GM12878 (cell line): ENCODE data around the gene HSD11B1. TPM values are rescaled to one million over a fixed set of nuclear protein-coding genes. Genes with fewer than 3 reads are reported as not detected.

Experiments used
- ATAC-seq: fragments of 200-7000 bp; cut with Tn5 transposase; 3 replicates; pipeline ENCODE4 v1.9.1; 2020; ENCODE audit warnings: mild to moderate bottlenecking, moderate library complexity
- BruUV-seq: library from RNA; stranded (reverse); fragments of 400-500 nt; replicated peaks from 2 replicates; lab custom pipeline; 2021; lab: Mats Ljungman, UMichigan
- CTCF ChIA-PET: fragments of 300-600 bp; sonication (Branson Sonifier 250); formaldehyde crosslinking; extraction: SDS; loops from one replicate; lab custom pipeline; 2021; ENCODE audit warnings: inconsistent platforms; lab: Yijun Ruan, JAX
- POLR2A ChIA-PET: fragments of 350-600 bp; formaldehyde crosslinking; extraction: SDS; loops from one replicate; lab custom pipeline; 2021; ENCODE audit warnings: inconsistent platforms; lab: Charles Lee
- RAD21 ChIA-PET: fragments of 300-600 bp; sonication (Branson Sonifier 250); formaldehyde crosslinking; loops from one replicate; lab custom pipeline; 2023; ENCODE audit warnings: antibody characterized with exemption; ENCODE audit not compliant: unreplicated experiment; lab: Charles Lee
- SMC1A ChIA-PET: fragments of 300-600 bp; sonication (Branson Sonifier 250); formaldehyde crosslinking; loops from one replicate; lab custom pipeline; 2023; ENCODE audit not compliant: unreplicated experiment, uncharacterized antibody; lab: Charles Lee
- DNase-seq: peaks from one replicate; pipeline ENCODE4 v3.0.0-alpha.2; 2011; ENCODE audit warnings: low read depth, low spot score
- FAIRE-seq: peaks from 3 replicates; lab custom pipeline; 2011; peaks lifted over from hg19 to GRCh38; lab: Jason Lieb, UNC
- H2AFZ ChIP-seq: 2 replicates; pipeline ENCODE4 v1.6.0; 2011; ENCODE audit warnings: low read depth, low read length, control low read depth; ENCODE audit not compliant: control insufficient read depth
- H3K27ac ChIP-seq: 2 replicates; pipeline ENCODE4 v1.5.1; 2011; ENCODE audit warnings: control low read depth; ENCODE audit not compliant: control insufficient read depth, insufficient read depth
- H3K27me3 ChIP-seq, 2 experiments: replicated peaks in 1 of 2; 2 replicates each; pipeline versions ENCODE4 v1.6.0 to v1.6.1; 2011; ENCODE audit warnings: low read length in 1 of 2; ENCODE audit not compliant: control insufficient read depth in 2 of 2, insufficient read depth in 2 of 2
- H3K36me3 ChIP-seq, 2 experiments: 2 replicates each; pipeline ENCODE4 v1.5.1; 2011; ENCODE audit warnings: low read length in 1 of 2; ENCODE audit not compliant: control insufficient read depth in 2 of 2, insufficient read depth in 2 of 2
- H3K4me1 ChIP-seq: 2 replicates; pipeline ENCODE4 v1.6.1; 2011; ENCODE audit warnings: mild to moderate bottlenecking, low read length, moderate library complexity, mixed read lengths; ENCODE audit not compliant: control insufficient read depth, insufficient read depth
- H3K4me2 ChIP-seq: 2 replicates; pipeline ENCODE4 v1.6.0; 2011; ENCODE audit warnings: control low read depth; ENCODE audit not compliant: control insufficient read depth, insufficient read depth
- H3K4me3 ChIP-seq: fragments of 200-600 bp; sonication (generic); 2 replicates; pipeline ENCODE4 v1.5.1; 2016
- H3K79me2 ChIP-seq: 2 replicates; pipeline ENCODE4 v1.6.0; 2011; ENCODE audit warnings: low read length; ENCODE audit not compliant: control insufficient read depth, insufficient read depth
- H3K9ac ChIP-seq: 2 replicates; pipeline ENCODE4 v1.8.0; 2011; ENCODE audit warnings: low read length, control low read depth, mixed read lengths; ENCODE audit not compliant: control insufficient read depth, insufficient read depth
- H3K9me3 ChIP-seq: replicated peaks from 3 replicates; pipeline ENCODE4 v1.5.1; 2011; ENCODE audit warnings: mild to moderate bottlenecking, low read length; ENCODE audit not compliant: control insufficient read depth, insufficient read depth
- H4K20me1 ChIP-seq: 2 replicates; pipeline ENCODE4 v1.6.0; 2011; ENCODE audit not compliant: control insufficient read depth, insufficient read depth
- CREB1 ChIP-seq: IDR thresholded peaks from 2 replicates; pipeline ENCODE4 v1.6.1; 2012; ENCODE audit warnings: low read depth, mild to moderate bottlenecking, inconsistent platforms
- POU2F2 ChIP-seq: IDR thresholded peaks from 3 replicates; pipeline ENCODE4 v1.6.1; 2011; ENCODE audit warnings: low read depth, mild to moderate bottlenecking, low read length, borderline replicate concordance
- RUNX3 ChIP-seq: IDR thresholded peaks from 2 replicates; pipeline ENCODE4 v1.6.1; 2012; ENCODE audit warnings: low read length, inconsistent platforms
- SIX5 ChIP-seq: IDR thresholded peaks from 2 replicates; pipeline ENCODE4 v1.6.1; 2011; ENCODE audit warnings: mild to moderate bottlenecking, low read depth, low read length, moderate library complexity; ENCODE audit not compliant: severe bottlenecking
- SPI1 ChIP-seq: IDR thresholded peaks from 2 replicates; pipeline ENCODE4 v1.6.1; 2011; ENCODE audit warnings: low read depth, mild to moderate bottlenecking, low read length, moderate library complexity, borderline replicate concordance; ENCODE audit not compliant: insufficient read depth
- STAT3 ChIP-seq: IDR thresholded peaks from 2 replicates; pipeline ENCODE4 v1.6.1; 2011; ENCODE audit warnings: low read depth, low read length, improper control_type of control experiment
- SUZ12 ChIP-seq: fragments of 200-600 bp; sonication (generic); IDR thresholded peaks from one replicate; pipeline ENCODE4 v1.6.1; 2018; ENCODE audit warnings: antibody characterized with exemption, mild to moderate bottlenecking; ENCODE audit not compliant: unreplicated experiment
- TBL1XR1 ChIP-seq: IDR thresholded peaks from 2 replicates; pipeline ENCODE4 v1.6.1; 2012; ENCODE audit warnings: low read depth, low read length, improper control_type of control experiment
- TCF12 ChIP-seq: IDR thresholded peaks from 2 replicates; pipeline ENCODE4 v1.6.1; 2011; ENCODE audit warnings: low read depth, mild to moderate bottlenecking, low read length
- WRNIP1 ChIP-seq: IDR thresholded peaks from 2 replicates; pipeline ENCODE4 v1.6.1; 2011; ENCODE audit warnings: low read depth, low read length, improper control_type of control experiment, borderline replicate concordance
- ZSCAN29 ChIP-seq: fragments of 450-650 bp; IDR thresholded peaks from 2 replicates; pipeline ENCODE4 v1.6.1; 2017; ENCODE audit warnings: mild to moderate bottlenecking, moderate library complexity
- WGBS: methylation state at CpG from one replicate; pipeline ENCODE4 v1.1.6; 2016; ENCODE audit warnings: low lambda C conversion rate; ENCODE audit not compliant: insufficient replicate concordance, insufficient coverage; ENCODE audit errors: missing lambda C conversion rate; 5-methylcytosine and 5-hydroxymethylcytosine counted together
- in situ Hi-C: fragments of 300-500 bp; cut with MboI; formaldehyde crosslinking; loops from 9 replicates; pipeline ENCODE4 v1.14.3; 2018; ENCODE audit warnings: mixed read lengths
- intact Hi-C: fragments of 100-400 bp; cut with micrococcal nuclease; formaldehyde crosslinking; loops from one replicate; pipeline ENCODE4 v1.14.2; 2022; ENCODE audit not compliant: unreplicated experiment
- polyA plus RNA-seq, 11 experiments: library from polyadenylated mRNA; depleted of rRNA in 4 of 11; unstranded in 6 of 11; stranded (reverse) in 5 of 11; fragments of >200 nt; fragmentation: Nextera tagmentation in 4 of 11; fragmentation: Illumina TruSeq in 1 of 11; extraction: Ambion mirVana in 4 of 11; extraction: Trizol in 1 of 11; gene quantifications; 1 replicate in 1 of 11; 2 replicates in 10 of 11; pipeline versions ENCODE4 v1.2.1 to v1.2.3, GENCODE V29; 2011 to 2016; ENCODE audit warnings: inconsistent platforms in 2 of 11, missing spikeins in 2 of 11, low read depth in 1 of 11
- total RNA-seq, 4 experiments: library from RNA; depleted of rRNA in 3 of 4; stranded (reverse); fragments of >200 nt in 3 of 4; fragmentation: Illumina TruSeq in 1 of 4; extraction: Trizol in 1 of 4; gene quantifications; 2 replicates each; pipeline versions ENCODE4 v1.2.1 to v1.2.3, GENCODE V29; 2013 to 2021
- TF ChIP-seq, protein P1 (sequence below): fragments of 450-650 bp; formaldehyde crosslinking; IDR thresholded peaks from 2 replicates; pipeline ENCODE4 v1.4.0; 2022; ENCODE audit warnings: mild to moderate bottlenecking, moderate library complexity
- TF ChIP-seq, protein P2 (sequence below): fragments of 450-650 bp; IDR thresholded peaks from 2 replicates; pipeline ENCODE4 v1.6.1; 2016; ENCODE audit warnings: mild to moderate bottlenecking, moderate library complexity, borderline replicate concordance
- TF ChIP-seq, protein P3 (sequence below): IDR thresholded peaks from 2 replicates; pipeline ENCODE4 v1.6.1; 2011; ENCODE audit warnings: low read depth, mild to moderate bottlenecking, low read length, moderate library complexity, borderline replicate concordance; ENCODE audit errors: extremely low read depth

Gene HSD11B1
- total and polyA plus RNA-seq, 10 of the 15 experiments (the other 5 are each of a cell fraction or from before 2014, with no cell fraction given), result 0.04 to 0.27 (median 0.15) TPM; not detected in 7

DNA sequence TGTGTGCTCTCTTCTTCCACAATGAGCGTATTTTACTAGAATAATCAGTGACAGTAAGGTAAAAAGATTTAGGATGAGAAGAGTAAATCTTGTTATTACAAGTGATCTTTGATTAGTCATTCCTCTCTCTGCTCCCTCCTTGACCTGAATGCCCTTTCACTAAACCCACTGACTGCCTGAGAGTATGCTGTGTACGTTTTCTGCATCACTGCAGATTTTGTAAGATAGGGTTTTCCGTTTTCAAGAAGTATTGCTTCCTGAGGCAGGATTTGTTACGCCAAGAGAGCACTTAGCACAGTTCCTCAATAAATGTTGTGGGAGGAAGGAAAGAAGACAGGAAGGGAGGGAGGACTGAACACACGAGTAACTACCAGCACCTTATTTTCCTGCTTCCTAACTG lies 44.7 kb upstream of the HSD11B1 start:
- ATAC-seq (peak; percentile 82), DNase-seq (no peak), FAIRE-seq (peak; percentile 59)
- H3K27me3 ChIP-seq, result no peaks in the 10 kb centered on the region; a peak in 1 of 4 replicates
- no peaks in the 10 kb centered on the region for H3K36me3 ChIP-seq
- H3K4me1 ChIP-seq, result peaks cover 3% of the 10 kb centered on the region; the same call in 1 of the 2 replicates
- no peak overlapping the region for H3K4me3 ChIP-seq
- H3K9me3 ChIP-seq, result no peaks in the 10 kb centered on the region
- H4K20me1 ChIP-seq, result no peaks in the 10 kb centered on the region
- no TSS peak for BruUV-seq
- SMC1A ChIA-PET, result interaction anchor here (0.7 to 17.6 kb wide), 3 partner anchors 9 to 15 kb away, joined by 3 to 261 read pairs (median 11); partner anchors contain the start of gene G0S2
- RAD21 ChIA-PET, result interaction anchor here (1.0 to 15.7 kb wide), 4 partner anchors 15 to 52 kb away, joined by 3 to 195 read pairs (median 3); partner anchors contain the start of gene G0S2
- WGBS, result 1% methylated on average over 5 of the region's 5 CpGs
- H3K4me2 ChIP-seq, result peak overlapping the region; percentile 59
- no peak overlapping the region for H2AFZ ChIP-seq
- no peak overlapping the region for H3K27ac ChIP-seq
- H3K9ac ChIP-seq, result no peak overlapping the region
- in situ Hi-C loops (no loop called here), intact Hi-C loops (loop anchor here (5.0 kb wide), 1 partner anchor 732 kb away; no protein-coding TSS in a partner anchor)
- CTCF ChIA-PET, result interaction anchor here (1.1 to 1.7 kb wide), 2 partner anchors 26 to 108 kb away, joined by 3 read pairs; no protein-coding TSS in a partner anchor
- no peaks in the 10 kb centered on the region for H3K79me2 ChIP-seq
- POLR2A ChIA-PET, result interaction anchor here (0.9 to 3.6 kb wide), 3 partner anchors 9 to 13 kb away, joined by 3 to 43 read pairs (median 12); partner anchors contain the start of gene G0S2
- no peak for TF ChIP-seq ZSCAN29
- TF ChIP-seq, protein P1, sequence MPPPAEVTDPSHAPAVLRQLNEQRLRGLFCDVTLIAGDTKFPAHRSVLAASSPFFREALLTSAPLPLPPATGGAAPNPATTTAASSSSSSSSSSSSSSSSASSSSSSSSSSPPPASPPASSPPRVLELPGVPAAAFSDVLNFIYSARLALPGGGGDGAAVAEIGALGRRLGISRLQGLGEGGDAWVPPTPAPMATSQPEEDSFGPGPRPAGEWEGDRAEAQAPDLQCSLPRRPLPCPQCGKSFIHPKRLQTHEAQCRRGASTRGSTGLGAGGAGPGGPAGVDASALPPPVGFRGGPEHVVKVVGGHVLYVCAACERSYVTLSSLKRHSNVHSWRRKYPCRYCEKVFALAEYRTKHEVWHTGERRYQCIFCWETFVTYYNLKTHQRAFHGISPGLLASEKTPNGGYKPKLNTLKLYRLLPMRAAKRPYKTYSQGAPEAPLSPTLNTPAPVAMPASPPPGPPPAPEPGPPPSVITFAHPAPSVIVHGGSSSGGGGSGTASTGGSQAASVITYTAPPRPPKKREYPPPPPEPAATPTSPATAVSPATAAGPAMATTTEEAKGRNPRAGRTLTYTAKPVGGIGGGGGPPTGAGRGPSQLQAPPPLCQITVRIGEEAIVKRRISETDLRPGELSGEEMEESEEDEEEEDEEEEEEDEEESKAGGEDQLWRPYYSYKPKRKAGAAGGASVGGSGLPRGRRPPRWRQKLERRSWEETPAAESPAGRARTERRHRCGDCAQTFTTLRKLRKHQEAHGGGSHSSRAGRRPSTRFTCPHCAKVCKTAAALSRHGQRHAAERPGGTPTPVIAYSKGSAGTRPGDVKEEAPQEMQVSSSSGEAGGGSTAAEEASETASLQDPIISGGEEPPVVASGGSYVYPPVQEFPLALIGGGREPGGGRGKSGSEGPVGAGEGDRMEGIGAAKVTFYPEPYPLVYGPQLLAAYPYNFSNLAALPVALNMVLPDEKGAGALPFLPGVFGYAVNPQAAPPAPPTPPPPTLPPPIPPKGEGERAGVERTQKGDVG, result no peak
- no peak for TF ChIP-seq WRNIP1
- no peak for TF ChIP-seq CREB1
- TF ChIP-seq SUZ12, result no peak
- no peak for TF ChIP-seq TCF12
- TF ChIP-seq POU2F2, result no peak
- 0 out of 2 replicates have a peak, but pooled peaks have one; percentile 25 for TF ChIP-seq SPI1
- TF ChIP-seq, protein P2, sequence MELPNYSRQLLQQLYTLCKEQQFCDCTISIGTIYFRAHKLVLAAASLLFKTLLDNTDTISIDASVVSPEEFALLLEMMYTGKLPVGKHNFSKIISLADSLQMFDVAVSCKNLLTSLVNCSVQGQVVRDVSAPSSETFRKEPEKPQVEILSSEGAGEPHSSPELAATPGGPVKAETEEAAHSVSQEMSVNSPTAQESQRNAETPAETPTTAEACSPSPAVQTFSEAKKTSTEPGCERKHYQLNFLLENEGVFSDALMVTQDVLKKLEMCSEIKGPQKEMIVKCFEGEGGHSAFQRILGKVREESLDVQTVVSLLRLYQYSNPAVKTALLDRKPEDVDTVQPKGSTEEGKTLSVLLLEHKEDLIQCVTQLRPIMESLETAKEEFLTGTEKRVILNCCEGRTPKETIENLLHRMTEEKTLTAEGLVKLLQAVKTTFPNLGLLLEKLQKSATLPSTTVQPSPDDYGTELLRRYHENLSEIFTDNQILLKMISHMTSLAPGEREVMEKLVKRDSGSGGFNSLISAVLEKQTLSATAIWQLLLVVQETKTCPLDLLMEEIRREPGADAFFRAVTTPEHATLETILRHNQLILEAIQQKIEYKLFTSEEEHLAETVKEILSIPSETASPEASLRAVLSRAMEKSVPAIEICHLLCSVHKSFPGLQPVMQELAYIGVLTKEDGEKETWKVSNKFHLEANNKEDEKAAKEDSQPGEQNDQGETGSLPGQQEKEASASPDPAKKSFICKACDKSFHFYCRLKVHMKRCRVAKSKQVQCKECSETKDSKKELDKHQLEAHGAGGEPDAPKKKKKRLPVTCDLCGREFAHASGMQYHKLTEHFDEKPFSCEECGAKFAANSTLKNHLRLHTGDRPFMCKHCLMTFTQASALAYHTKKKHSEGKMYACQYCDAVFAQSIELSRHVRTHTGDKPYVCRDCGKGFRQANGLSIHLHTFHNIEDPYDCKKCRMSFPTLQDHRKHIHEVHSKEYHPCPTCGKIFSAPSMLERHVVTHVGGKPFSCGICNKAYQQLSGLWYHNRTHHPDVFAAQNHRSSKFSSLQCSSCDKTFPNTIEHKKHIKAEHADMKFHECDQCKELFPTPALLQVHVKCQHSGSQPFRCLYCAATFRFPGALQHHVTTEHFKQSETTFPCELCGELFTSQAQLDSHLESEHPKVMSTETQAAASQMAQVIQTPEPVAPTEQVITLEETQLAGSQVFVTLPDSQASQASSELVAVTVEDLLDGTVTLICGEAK, result no peak
- no peak for TF ChIP-seq SIX5
- TF ChIP-seq, protein P3, sequence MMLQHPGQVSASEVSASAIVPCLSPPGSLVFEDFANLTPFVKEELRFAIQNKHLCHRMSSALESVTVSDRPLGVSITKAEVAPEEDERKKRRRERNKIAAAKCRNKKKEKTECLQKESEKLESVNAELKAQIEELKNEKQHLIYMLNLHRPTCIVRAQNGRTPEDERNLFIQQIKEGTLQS, result no peak
- peak; percentile 29; the same call in 1 of the 2 replicates for TF ChIP-seq RUNX3
- no peak for TF ChIP-seq TBL1XR1
- no peak for TF ChIP-seq STAT3
